Endothelial cell of umbilical vein (primary cell): ENCODE measurements around the gene TNRC6B.

Experiments used
- MAX ChIP-seq: IDR thresholded peaks from 2 replicates; pipeline ENCODE4 v1.6.1; 2011; ENCODE audit not compliant: insufficient read depth, insufficient read length
- POLR2AphosphoS5 ChIP-seq: IDR thresholded peaks from 2 replicates; pipeline ENCODE4 v1.6.1; 2012; ENCODE audit warnings: low read depth, mild to moderate bottlenecking, control low read depth, low read length, moderate library complexity; ENCODE audit not compliant: insufficient read depth

GRCh38 chr22:40270031-40270430, 92.3 kb downstream of the TNRC6B start:
- TF ChIP-seq POLR2AphosphoS5 (no peak), MAX (no peak)
